CD4-positive, alpha-beta T cell treated with Interleukin-6 at 100 ng/mL for 8 hours (primary cell): ENCODE measurements around the gene PTP4A2.

Source experiments
- DNase-seq: peaks from one replicate; pipeline ENCODE4 v3.0.0-alpha.2; 2020; ENCODE audit warnings: mixed read lengths, low spot score

PTP4A2 gene

GRCh38 chr1:31859044-31859443 lies 79.1 kb downstream of the PTP4A2 start:
- DNase-seq = no peak

- no peak for DNase-seq
Observed at GRCh38 chr1:31857863-31858262, 80.3 kb downstream of the PTP4A2 start.
